ENCODE measurements around the gene CLECL1. TPM values are rescaled to one million over a fixed set of nuclear protein-coding genes. Genes with fewer than 3 reads are reported as not detected.
"Not testable (repeated sequence)": the region's sequence is repeated elsewhere in the genome, so short reads cannot be mapped to it uniquely, and the experiment has no call there.

Gene CLECL1
- total RNA-seq, 1 donor from 2014 or later: not detected

DNA sequence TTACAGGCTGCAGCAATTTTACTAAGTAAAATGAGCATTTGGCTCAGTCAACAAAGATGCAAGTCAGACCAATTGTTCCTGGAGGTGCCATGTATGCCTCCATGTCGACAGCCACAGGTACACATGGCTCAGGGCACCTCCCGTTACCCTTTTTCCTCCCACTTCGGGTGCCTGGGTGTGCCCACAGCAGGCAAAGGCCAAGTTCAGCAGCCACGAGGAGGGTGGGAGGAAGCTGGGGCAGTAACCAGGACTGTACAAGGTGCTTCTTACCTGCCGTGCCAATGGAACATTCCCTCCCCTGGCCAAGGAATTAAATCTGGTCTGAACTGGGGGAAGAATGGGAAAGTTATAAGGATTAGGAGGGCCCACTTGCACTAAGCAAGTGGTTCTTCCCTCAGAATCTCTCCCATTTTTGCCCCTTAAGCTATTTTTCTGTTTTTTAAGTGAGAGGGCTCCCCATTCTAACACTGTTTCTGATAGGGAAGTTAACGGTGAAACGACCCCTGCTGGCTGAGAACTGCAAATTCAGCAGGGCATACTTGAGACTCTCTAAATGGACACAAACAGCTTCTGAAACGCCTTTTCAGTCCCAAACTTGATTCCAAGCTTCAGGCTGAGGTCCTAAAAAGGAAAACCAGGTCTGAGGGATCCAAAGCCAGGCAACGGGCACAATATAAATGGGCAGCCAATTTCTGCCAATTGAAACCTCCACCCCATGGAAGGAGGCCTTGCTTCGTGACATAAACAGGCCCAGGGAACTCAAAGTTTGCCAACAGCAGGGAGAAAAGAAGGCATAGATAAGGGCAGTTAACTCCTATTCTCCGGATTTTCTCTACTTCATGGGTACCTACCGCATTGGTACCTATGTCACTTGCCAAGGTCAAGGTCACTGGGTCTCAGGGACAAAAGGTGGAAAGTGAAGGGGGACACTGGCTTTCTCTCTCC, 24.8 kb downstream of the CLECL1 start:
- H3K36me3 ChIP-seq (ENCODE audit: control insufficient read depth in 3 of 3, insufficient read depth in 3 of 3, low read length in 3 of 3): no peaks in the 10 kb centered on the region
- H3K27ac ChIP-seq (ENCODE audit: low read depth, low read length): no peak overlapping the region
- H3K4me1 ChIP-seq (ENCODE audit: control insufficient read depth in 3 of 3, insufficient read depth in 3 of 3, low read length in 3 of 3): peaks cover 0 to 4% (median 0%) of the 10 kb centered on the region in 3 donors
- no peaks in the 10 kb centered on the region for H3K27me3 ChIP-seq (ENCODE audit: control insufficient read depth in 3 of 3, insufficient read depth in 3 of 3, low read length in 3 of 3)
- no peak overlapping the region for H3K9ac ChIP-seq (ENCODE audit: low read depth in 1 of 3, low read length in 3 of 3)
- H3K4me3 ChIP-seq (ENCODE audit: low read length in 3 of 3): no peak overlapping the region
- H3K9me3 ChIP-seq (ENCODE audit: control insufficient read depth in 3 of 3, low read length in 3 of 3): no peaks in the 10 kb centered on the region

DNA sequence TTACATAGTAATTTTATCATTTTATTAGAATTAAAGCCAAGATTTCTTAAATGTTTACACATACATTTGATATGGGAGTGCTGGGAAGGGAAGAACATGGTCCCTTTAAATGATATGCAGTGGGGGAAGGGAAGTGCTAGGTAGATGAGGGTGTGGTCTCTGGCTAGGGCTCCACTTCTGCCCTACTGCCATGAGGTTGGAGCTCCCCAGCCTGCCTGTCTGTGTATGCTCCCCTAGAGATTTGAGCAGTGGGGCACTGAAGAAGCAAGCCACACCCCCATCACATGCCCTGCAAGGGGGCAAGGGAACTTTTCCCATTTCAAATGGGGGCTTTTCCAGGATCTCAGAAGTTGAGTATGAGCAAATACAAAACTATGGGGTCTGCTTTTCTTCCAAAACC, 25.5 kb downstream of the CLECL1 start:
- no peaks in the 10 kb centered on the region for H3K36me3 ChIP-seq (ENCODE audit: control insufficient read depth in 3 of 3, insufficient read depth in 3 of 3, low read length in 3 of 3)
- H3K9me3 ChIP-seq (ENCODE audit: control insufficient read depth in 3 of 3, low read length in 3 of 3): no peaks in the 10 kb centered on the region
- no peak overlapping the region for H3K27ac ChIP-seq (ENCODE audit: low read depth, low read length)
- no peaks in the 10 kb centered on the region for H3K27me3 ChIP-seq (ENCODE audit: control insufficient read depth in 3 of 3, insufficient read depth in 3 of 3, low read length in 3 of 3)
- H3K9ac ChIP-seq (ENCODE audit: low read depth in 1 of 3, low read length in 3 of 3): no peak overlapping the region
- H3K4me1 ChIP-seq (ENCODE audit: control insufficient read depth in 3 of 3, insufficient read depth in 3 of 3, low read length in 3 of 3): peaks cover 0 to 4% (median 0%) of the 10 kb centered on the region in 3 donors
- H3K4me3 ChIP-seq (ENCODE audit: low read length in 3 of 3): no peak overlapping the region

DNA sequence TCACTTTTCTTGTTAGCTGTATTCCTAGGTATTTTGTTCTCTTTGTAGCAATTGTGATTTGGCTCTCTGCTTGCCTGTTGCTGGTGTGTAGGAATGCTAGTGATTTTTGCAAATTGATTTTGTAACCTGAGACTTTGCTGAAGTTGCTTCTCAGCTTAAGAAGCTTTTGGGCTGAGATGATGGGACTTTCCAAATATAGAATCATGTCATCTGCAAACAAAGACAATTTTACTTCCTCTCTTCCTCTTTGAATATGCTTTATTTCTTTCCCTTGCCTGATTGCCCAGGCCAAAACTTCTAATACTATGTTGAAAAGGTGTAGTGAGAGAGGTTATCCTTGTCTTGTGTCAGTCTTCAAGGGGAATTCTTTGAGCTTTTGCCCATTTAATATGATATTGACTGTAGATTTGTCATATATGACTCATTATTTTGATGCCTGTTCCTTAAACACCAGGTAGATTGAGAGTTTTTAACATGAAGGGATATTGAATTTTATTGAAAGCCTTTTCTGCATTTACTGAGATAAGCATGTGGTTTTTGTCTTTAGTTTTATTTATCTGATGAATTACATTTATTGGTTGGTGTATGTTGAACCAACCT, 26.7 kb downstream of the CLECL1 start:
- Histone ChIP-seq H3K27me3 (ENCODE audit: control insufficient read depth in 3 of 3, insufficient read depth in 3 of 3, low read length in 3 of 3) (no peaks in the 10 kb centered on the region), H3K27ac (ENCODE audit: low read depth, low read length) (no peak overlapping the region), H3K9ac (ENCODE audit: low read depth in 1 of 3, low read length in 3 of 3) (no peak overlapping the region)

DNA sequence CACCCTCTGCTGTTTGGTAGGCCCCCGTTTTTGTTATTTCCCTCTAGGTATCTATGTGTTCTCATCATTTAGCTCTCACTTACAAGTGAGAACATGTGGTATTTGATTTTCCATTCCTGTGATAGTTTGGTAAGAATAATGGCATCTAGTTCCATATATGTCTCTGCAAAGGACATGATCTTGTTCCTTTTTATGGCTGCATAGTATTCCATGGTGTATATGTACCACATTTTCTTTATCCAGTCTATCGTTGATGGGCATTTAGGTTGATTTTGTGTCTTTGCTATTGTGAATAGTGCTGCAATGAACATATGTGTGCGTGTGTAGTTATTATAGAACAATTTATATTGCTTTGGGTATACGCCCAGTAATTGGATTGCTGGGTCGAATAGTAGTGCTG, 28.3 kb downstream of the CLECL1 start:
- H3K4me1 ChIP-seq (ENCODE audit: control insufficient read depth in 3 of 3, insufficient read depth in 3 of 3, low read length in 3 of 3); H3K27ac ChIP-seq (ENCODE audit: low read depth, low read length); H3K36me3 ChIP-seq (ENCODE audit: control insufficient read depth in 3 of 3, insufficient read depth in 3 of 3, low read length in 3 of 3); H3K9ac ChIP-seq (ENCODE audit: low read depth in 1 of 3, low read length in 3 of 3); H3K4me3 ChIP-seq (ENCODE audit: low read length in 3 of 3); H3K27me3 ChIP-seq (ENCODE audit: control insufficient read depth in 3 of 3, insufficient read depth in 3 of 3, low read length in 3 of 3); H3K9me3 ChIP-seq (ENCODE audit: control insufficient read depth in 3 of 3, low read length in 3 of 3): not testable (repeated sequence)

More for the DNA sequence above, 26.7 kb downstream of the CLECL1 start:
- Histone ChIP-seq H3K4me3 (ENCODE audit: low read length in 3 of 3) (no peak overlapping the region), H3K4me1 (ENCODE audit: control insufficient read depth in 3 of 3, insufficient read depth in 3 of 3, low read length in 3 of 3) (peaks cover 0 to 4% (median 0%) of the 10 kb centered on the region in 3 donors), H3K36me3 (ENCODE audit: control insufficient read depth in 3 of 3, insufficient read depth in 3 of 3, low read length in 3 of 3) (no peaks in the 10 kb centered on the region), H3K9me3 (ENCODE audit: control insufficient read depth in 3 of 3, low read length in 3 of 3) (no peaks in the 10 kb centered on the region)

GRCh38 chr12:9702255-9702654, 30.6 kb downstream of the CLECL1 start:
- Histone ChIP-seq H3K27ac (ENCODE audit: low read depth, low read length) (no peak overlapping the region), H3K9ac (ENCODE audit: low read depth in 1 of 3, low read length in 3 of 3) (no peak overlapping the region), H3K4me3 (ENCODE audit: low read length in 3 of 3) (no peak overlapping the region), H3K36me3 (ENCODE audit: control insufficient read depth in 3 of 3, insufficient read depth in 3 of 3, low read length in 3 of 3) (no peaks in the 10 kb centered on the region), H3K27me3 (ENCODE audit: control insufficient read depth in 3 of 3, insufficient read depth in 3 of 3, low read length in 3 of 3) (no peaks in the 10 kb centered on the region), H3K9me3 (ENCODE audit: control insufficient read depth in 3 of 3, low read length in 3 of 3) (no peaks in the 10 kb centered on the region), H3K4me1 (ENCODE audit: control insufficient read depth in 3 of 3, insufficient read depth in 3 of 3, low read length in 3 of 3) (no peaks in the 10 kb centered on the region)

DNA sequence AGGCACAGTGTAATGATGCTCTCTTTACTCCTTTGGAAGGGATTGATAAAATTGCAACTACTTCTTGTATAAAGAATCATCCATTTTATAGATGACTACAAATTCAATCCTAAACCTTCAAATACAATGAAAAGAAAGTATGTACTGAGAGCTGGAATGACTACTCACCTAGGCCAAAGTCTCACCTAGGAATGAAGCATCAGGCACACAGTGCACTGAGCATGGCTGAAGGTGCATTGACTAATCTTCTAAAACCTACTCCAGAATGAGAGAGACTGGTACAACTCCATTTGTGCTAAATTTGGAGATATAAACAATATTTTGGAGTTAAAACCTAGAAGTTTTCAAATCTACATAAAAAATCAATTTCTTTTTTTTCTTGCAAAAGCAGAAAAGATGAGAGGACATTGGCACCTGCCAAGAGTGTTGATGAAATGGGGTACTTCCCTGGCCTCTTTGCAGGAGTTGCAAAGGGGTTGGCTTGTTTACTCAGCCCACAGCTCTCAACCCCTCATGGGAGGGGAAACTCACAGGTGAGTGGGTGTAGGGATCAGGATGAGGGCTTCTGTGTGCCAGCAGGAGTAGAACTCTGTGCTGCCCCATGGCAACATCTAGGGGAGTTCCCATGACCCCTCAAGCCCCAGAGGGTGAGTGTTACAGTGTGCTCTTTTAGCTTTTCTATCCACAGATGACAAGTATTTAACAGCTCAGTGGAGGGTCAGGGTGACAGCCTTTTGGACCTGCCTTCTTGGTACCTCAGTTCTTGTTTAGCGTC, 31.3 kb downstream of the CLECL1 start:
- H3K4me3 ChIP-seq (ENCODE audit: low read length in 3 of 3): no peak overlapping the region
- no peak overlapping the region for H3K27ac ChIP-seq (ENCODE audit: low read depth, low read length)
- no peak overlapping the region for H3K9ac ChIP-seq (ENCODE audit: low read depth in 1 of 3, low read length in 3 of 3)
- H3K4me1 ChIP-seq (ENCODE audit: control insufficient read depth in 3 of 3, insufficient read depth in 3 of 3, low read length in 3 of 3): no peaks in the 10 kb centered on the region
- H3K27me3 ChIP-seq (ENCODE audit: control insufficient read depth in 3 of 3, insufficient read depth in 3 of 3, low read length in 3 of 3): no peaks in the 10 kb centered on the region
- H3K36me3 ChIP-seq (ENCODE audit: control insufficient read depth in 3 of 3, insufficient read depth in 3 of 3, low read length in 3 of 3): no peaks in the 10 kb centered on the region
- no peaks in the 10 kb centered on the region for H3K9me3 ChIP-seq (ENCODE audit: control insufficient read depth in 3 of 3, low read length in 3 of 3)

DNA sequence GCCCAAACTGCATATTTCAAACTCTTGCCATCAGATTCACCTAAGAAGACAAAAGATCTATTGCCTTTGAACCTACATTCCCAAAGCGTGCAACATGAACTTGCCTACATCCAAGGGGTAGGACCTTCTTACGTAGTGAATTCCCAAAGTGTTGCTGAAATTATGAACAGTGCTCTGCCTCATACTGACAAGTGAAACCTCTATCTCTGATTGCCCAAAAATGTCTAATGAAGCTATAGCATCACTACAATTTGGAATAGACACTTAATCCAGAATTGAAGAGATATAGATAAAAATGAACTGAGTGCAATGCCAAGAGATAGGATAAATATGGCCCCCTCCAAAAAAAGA, 32.3 kb downstream of the CLECL1 start:
- no peaks in the 10 kb centered on the region for H3K9me3 ChIP-seq (ENCODE audit: control insufficient read depth in 3 of 3, low read length in 3 of 3)
- no peaks in the 10 kb centered on the region for H3K4me1 ChIP-seq (ENCODE audit: control insufficient read depth in 3 of 3, insufficient read depth in 3 of 3, low read length in 3 of 3)
- no peaks in the 10 kb centered on the region for H3K27me3 ChIP-seq (ENCODE audit: control insufficient read depth in 3 of 3, insufficient read depth in 3 of 3, low read length in 3 of 3)
- no peak overlapping the region for H3K9ac ChIP-seq (ENCODE audit: low read depth in 1 of 3, low read length in 3 of 3)
- no peak overlapping the region for H3K27ac ChIP-seq (ENCODE audit: low read depth, low read length)
- no peak overlapping the region for H3K4me3 ChIP-seq (ENCODE audit: low read length in 3 of 3)
- peaks cover 0 to under 1% (median 0%) of the 10 kb centered on the region in 3 donors for H3K36me3 ChIP-seq (ENCODE audit: control insufficient read depth in 3 of 3, insufficient read depth in 3 of 3, low read length in 3 of 3)

GRCh38 chr12:9699898-9700605, 32.8 kb downstream of the CLECL1 start:
- H3K36me3 ChIP-seq (ENCODE audit: control insufficient read depth in 3 of 3, insufficient read depth in 3 of 3, low read length in 3 of 3): peaks cover 0 to 4% (median 0%) of the 10 kb centered on the region in 3 donors
- no peaks in the 10 kb centered on the region for H3K4me1 ChIP-seq (ENCODE audit: control insufficient read depth in 3 of 3, insufficient read depth in 3 of 3, low read length in 3 of 3)
- H3K27ac ChIP-seq (ENCODE audit: low read depth, low read length): no peak overlapping the region

GRCh38 chr12:9699269-9699897, 33.5 kb downstream of the CLECL1 start:
- Histone ChIP-seq H3K4me3 (ENCODE audit: low read length in 3 of 3) (no peak overlapping the region), H3K9me3 (ENCODE audit: control insufficient read depth in 3 of 3, low read length in 3 of 3) (no peaks in the 10 kb centered on the region), H3K27me3 (ENCODE audit: control insufficient read depth in 3 of 3, insufficient read depth in 3 of 3, low read length in 3 of 3) (no peaks in the 10 kb centered on the region), H3K4me1 (ENCODE audit: control insufficient read depth in 3 of 3, insufficient read depth in 3 of 3, low read length in 3 of 3) (no peaks in the 10 kb centered on the region), H3K36me3 (ENCODE audit: control insufficient read depth in 3 of 3, insufficient read depth in 3 of 3, low read length in 3 of 3) (peaks cover 0 to 8% (median 0%) of the 10 kb centered on the region in 3 donors), H3K9ac (ENCODE audit: low read depth in 1 of 3, low read length in 3 of 3) (no peak overlapping the region), H3K27ac (ENCODE audit: low read depth, low read length) (no peak overlapping the region)

More at GRCh38 chr12:9699898-9700605, 32.8 kb downstream of the CLECL1 start:
- no peaks in the 10 kb centered on the region for H3K9me3 ChIP-seq (ENCODE audit: control insufficient read depth in 3 of 3, low read length in 3 of 3)
- no peaks in the 10 kb centered on the region for H3K27me3 ChIP-seq (ENCODE audit: control insufficient read depth in 3 of 3, insufficient read depth in 3 of 3, low read length in 3 of 3)
- H3K4me3 ChIP-seq (ENCODE audit: low read length in 3 of 3): no peak overlapping the region
- H3K9ac ChIP-seq (ENCODE audit: low read depth in 1 of 3, low read length in 3 of 3): no peak overlapping the region

Measured in skeletal muscle tissue (tissue), 4 donors.